ENCODE measurements around the gene PDE6C.
"Not testable (repeated sequence)": the region's sequence is repeated elsewhere in the genome, so short reads cannot be mapped to it uniquely, and the experiment has no call there.

PDE6C gene

GRCh38 chr10:93680412-93681047, 68.2 kb downstream of the PDE6C start:
- no peak overlapping the region for H3K4me2 ChIP-seq (ENCODE audit: low read depth, low read length)
- H3K27me3 ChIP-seq (replicated peaks; ENCODE audit: insufficient read depth, low read length): no peaks in the 10 kb centered on the region
- TF ChIP-seq CTCF (IDR thresholded peaks at IDR 0.05; ENCODE audit: low read length) (peak; percentile 39), EZH2 (optimal IDR thresholded peaks at IDR 0.05; ENCODE audit: low read depth, low read length) (no peak)
- H3K9me2 ChIP-seq (replicated peaks; ENCODE audit: insufficient read depth, low read length): no peaks in the 10 kb centered on the region
- no peaks in the 10 kb centered on the region for H4K20me1 ChIP-seq (ENCODE audit: insufficient read depth, low read length)
- no peaks in the 10 kb centered on the region for H3K79me2 ChIP-seq (ENCODE audit: low read length)
- no peak overlapping the region for H3K27ac ChIP-seq (ENCODE audit: low read length)
- no peak overlapping the region for H3K9ac ChIP-seq (ENCODE audit: low read length)
- no peak overlapping the region for H3K4me3 ChIP-seq (ENCODE audit: low read length)
- no peaks in the 10 kb centered on the region for H3K4me1 ChIP-seq (ENCODE audit: low read length)
- H3K36me3 ChIP-seq (replicated peaks; ENCODE audit: insufficient read depth, low read length): no peaks in the 10 kb centered on the region
- no peak for DNase-seq
- no peak overlapping the region for H2AFZ ChIP-seq (ENCODE audit: low read length)
- H3K9me3 ChIP-seq (replicated peaks; ENCODE audit: insufficient read depth, low read length): no peaks in the 10 kb centered on the region
- no peaks in the 10 kb centered on the region for H3F3A ChIP-seq (ENCODE audit: insufficient read depth, low read length)

- H3K36me3 ChIP-seq (replicated peaks; ENCODE audit: insufficient read depth, low read length): no peaks in the 10 kb centered on the region
- no peak for DNase-seq
- H3K9ac ChIP-seq (ENCODE audit: low read length): no peak overlapping the region
- no peak overlapping the region for H3K4me2 ChIP-seq (ENCODE audit: low read depth, low read length)
- H3F3A ChIP-seq (ENCODE audit: insufficient read depth, low read length): no peaks in the 10 kb centered on the region
- H3K4me1 ChIP-seq (ENCODE audit: low read length): no peaks in the 10 kb centered on the region
- no peak overlapping the region for H2AFZ ChIP-seq (ENCODE audit: low read length)
- TF ChIP-seq CTCF (IDR thresholded peaks at IDR 0.05; ENCODE audit: low read length): no peak
- no peak for TF ChIP-seq EZH2 (optimal IDR thresholded peaks at IDR 0.05; ENCODE audit: low read depth, low read length)
- TF ChIP-seq EZH2phosphoT487 (IDR thresholded peaks at IDR 0.05; ENCODE audit: low read length): no peak
- H4K20me1 ChIP-seq (ENCODE audit: insufficient read depth, low read length): no peaks in the 10 kb centered on the region
- H3K9me3 ChIP-seq (replicated peaks; ENCODE audit: insufficient read depth, low read length): no peaks in the 10 kb centered on the region
- H3K9me2 ChIP-seq (replicated peaks; ENCODE audit: insufficient read depth, low read length): no peaks in the 10 kb centered on the region
- no peaks in the 10 kb centered on the region for H3K27me3 ChIP-seq (replicated peaks; ENCODE audit: insufficient read depth, low read length)
- no peaks in the 10 kb centered on the region for H3K79me2 ChIP-seq (ENCODE audit: low read length)
- H3K4me3 ChIP-seq (ENCODE audit: low read length): no peak overlapping the region
- H3K27ac ChIP-seq (ENCODE audit: low read length): no peak overlapping the region
These were observed 75.4 kb downstream of the PDE6C start for GRCh38 chr10:93687737-93688136.

- no peak overlapping the region for H3K4me2 ChIP-seq (ENCODE audit: low read depth, low read length)
- H3K4me1 ChIP-seq (ENCODE audit: low read length): no peaks in the 10 kb centered on the region
- peaks cover 8% of the 10 kb centered on the region; the same call in 1 of the 2 replicates for H3K36me3 ChIP-seq (replicated peaks; ENCODE audit: insufficient read depth, low read length)
These were observed 83.4 kb downstream of the PDE6C start for GRCh38 chr10:93695740-93696139.

GRCh38 chr10:93696582-93696981, 84.2 kb downstream of the PDE6C start:
- not testable (repeated sequence) for H3K9ac ChIP-seq (ENCODE audit: low read length); H3K27ac ChIP-seq (ENCODE audit: low read length); H4K20me1 ChIP-seq (ENCODE audit: insufficient read depth, low read length); H3K4me2 ChIP-seq (ENCODE audit: low read depth, low read length); H3K36me3 ChIP-seq (replicated peaks; ENCODE audit: insufficient read depth, low read length); H3K4me1 ChIP-seq (ENCODE audit: low read length); H3K9me2 ChIP-seq (replicated peaks; ENCODE audit: insufficient read depth, low read length); H3F3A ChIP-seq (ENCODE audit: insufficient read depth, low read length); DNase-seq; H3K9me3 ChIP-seq (replicated peaks; ENCODE audit: insufficient read depth, low read length); H3K27me3 ChIP-seq (replicated peaks; ENCODE audit: insufficient read depth, low read length); H2AFZ ChIP-seq (ENCODE audit: low read length); H3K4me3 ChIP-seq (ENCODE audit: low read length); H3K79me2 ChIP-seq (ENCODE audit: low read length)

More at GRCh38 chr10:93695740-93696139, 83.4 kb downstream of the PDE6C start:
- Histone ChIP-seq H3F3A (ENCODE audit: insufficient read depth, low read length) (no peaks in the 10 kb centered on the region), H3K9me3 (replicated peaks; ENCODE audit: insufficient read depth, low read length) (no peaks in the 10 kb centered on the region), H3K27ac (ENCODE audit: low read length) (no peak overlapping the region), H3K9me2 (replicated peaks; ENCODE audit: insufficient read depth, low read length) (no peaks in the 10 kb centered on the region), H3K27me3 (replicated peaks; ENCODE audit: insufficient read depth, low read length) (no peaks in the 10 kb centered on the region), H3K79me2 (ENCODE audit: low read length) (no peaks in the 10 kb centered on the region), H4K20me1 (ENCODE audit: insufficient read depth, low read length) (no peaks in the 10 kb centered on the region), H3K9ac (ENCODE audit: low read length) (no peak overlapping the region), H2AFZ (ENCODE audit: low read length) (no peak overlapping the region), H3K4me3 (ENCODE audit: low read length) (no peak overlapping the region)
- TF ChIP-seq CTCF (IDR thresholded peaks at IDR 0.05; ENCODE audit: low read length) (no peak), EZH2 (optimal IDR thresholded peaks at IDR 0.05; ENCODE audit: low read depth, low read length) (no peak), EZH2phosphoT487 (IDR thresholded peaks at IDR 0.05; ENCODE audit: low read length) (no peak)
- no peak for DNase-seq
